Prostate gland (tissue), 2 donors: Measurements from ENCODE around the gene MIOS. TPM values are rescaled to one million over a fixed set of nuclear protein-coding genes. Genes with fewer than 3 reads are reported as not detected.

Source experiments
- DNase-seq: peaks from one replicate; pipeline ENCODE4 v3.0.0-alpha.2; 2019; ENCODE audit warnings: low spot score
- H3K27ac ChIP-seq, 2 donors: fragments of 200-600 bp; sonication (generic); 2 replicates each; pipeline ENCODE4 v1.5.1; 2017 to 2019
- H3K27me3 ChIP-seq: fragments of 200-600 bp; sonication (generic); replicated peaks from 2 replicates; pipeline ENCODE4 v1.5.1; 2019; ENCODE audit not compliant: insufficient read depth
- H3K36me3 ChIP-seq, 2 donors: fragments of 200-600 bp; sonication (generic); 1 replicate in 1 of 2; 2 replicates in 1 of 2; pipeline versions ENCODE4 v1.5.1 to v1.8.1; 2017 to 2019
- H3K4me1 ChIP-seq: fragments of 200-600 bp; sonication (generic); replicated peaks from 2 replicates; pipeline ENCODE4 v1.5.1; 2019
- H3K4me3 ChIP-seq, 2 donors: fragments of 200-600 bp; sonication (generic); 2 replicates each; pipeline ENCODE4 v1.5.1; 2017 to 2019
- H3K9me3 ChIP-seq: fragments of 200-600 bp; sonication (generic); 2 replicates; pipeline ENCODE4 v1.5.1; 2017
- POLR2A ChIP-seq: fragments of 450-650 bp; IDR thresholded peaks from one replicate; pipeline ENCODE4 v1.6.1; 2016; ENCODE audit warnings: antibody characterized with exemption, mild to moderate bottlenecking
- POLR2AphosphoS5 ChIP-seq: sonication (generic); formaldehyde crosslinking; IDR thresholded peaks from one replicate; pipeline ENCODE4 v1.6.1; 2017; ENCODE audit warnings: antibody characterized with exemption
- WGBS: methylation state at CpG from one replicate; pipeline ENCODE4 v1.1.5; 2018; 5-methylcytosine and 5-hydroxymethylcytosine counted together
- intact Hi-C: fragments of 100-400 bp; cut with DNase I; formaldehyde crosslinking; loops from one replicate; pipeline ENCODE4 v1.14.2; 2022
- total RNA-seq, 2 donors: library from RNA; depleted of rRNA; stranded (reverse); fragments of >200 nt; gene quantifications; one replicate each; pipeline ENCODE4 v1.1.0, GENCODE V29; 2016
- TF ChIP-seq, protein P1 (sequence below), 4 experiments: fragments of 200-600 bp in 2 of 4; fragments of 450-650 bp in 2 of 4; sonication (generic) in 2 of 4; IDR thresholded peaks; 1 replicate in 3 of 4; 2 replicates in 1 of 4; pipeline ENCODE4 v1.5.1; 2016 to 2019; ENCODE audit warnings: antibody characterized with exemption in 4 of 4, mild to moderate bottlenecking in 2 of 4, moderate library complexity in 2 of 4

MIOS gene
- total RNA-seq, 2 donors from 2014 or later: 52.3 to 85.6 TPM

DNA sequence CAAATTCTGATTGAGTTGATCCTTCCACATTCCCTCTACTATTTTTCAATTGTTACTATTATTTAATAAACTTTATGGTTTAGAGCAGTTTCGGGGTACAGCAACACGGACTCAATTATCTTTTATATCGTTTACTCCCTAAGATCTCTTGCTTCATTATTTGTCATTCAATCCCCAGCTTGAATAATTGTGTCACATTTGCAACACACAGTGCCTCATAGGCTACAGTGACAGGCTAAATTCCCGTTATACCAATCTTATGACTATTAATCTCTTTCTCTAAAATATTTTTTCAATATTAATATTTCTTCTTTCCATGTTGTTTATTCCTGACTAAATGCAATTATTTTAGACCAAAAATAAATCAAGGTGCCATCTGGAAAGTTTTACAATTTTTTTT, 27.0 kb upstream of the MIOS start:
- intact Hi-C loops: loop anchor here (5.0 kb wide), 1 partner anchor 117 kb away; no protein-coding TSS in a partner anchor
- Histone ChIP-seq H3K36me3 (no peaks in the 10 kb centered on the region), H3K4me3 (no peak overlapping the region), H3K4me1 (no peaks in the 10 kb centered on the region), H3K9me3 (no peaks in the 10 kb centered on the region), H3K27ac (no peak overlapping the region), H3K27me3 (no peaks in the 10 kb centered on the region)
- DNase-seq: no peak
- WGBS: 93% methylated on average over 4 of the region's 4 CpGs
- TF ChIP-seq POLR2A: no peak
- TF ChIP-seq, protein P1, sequence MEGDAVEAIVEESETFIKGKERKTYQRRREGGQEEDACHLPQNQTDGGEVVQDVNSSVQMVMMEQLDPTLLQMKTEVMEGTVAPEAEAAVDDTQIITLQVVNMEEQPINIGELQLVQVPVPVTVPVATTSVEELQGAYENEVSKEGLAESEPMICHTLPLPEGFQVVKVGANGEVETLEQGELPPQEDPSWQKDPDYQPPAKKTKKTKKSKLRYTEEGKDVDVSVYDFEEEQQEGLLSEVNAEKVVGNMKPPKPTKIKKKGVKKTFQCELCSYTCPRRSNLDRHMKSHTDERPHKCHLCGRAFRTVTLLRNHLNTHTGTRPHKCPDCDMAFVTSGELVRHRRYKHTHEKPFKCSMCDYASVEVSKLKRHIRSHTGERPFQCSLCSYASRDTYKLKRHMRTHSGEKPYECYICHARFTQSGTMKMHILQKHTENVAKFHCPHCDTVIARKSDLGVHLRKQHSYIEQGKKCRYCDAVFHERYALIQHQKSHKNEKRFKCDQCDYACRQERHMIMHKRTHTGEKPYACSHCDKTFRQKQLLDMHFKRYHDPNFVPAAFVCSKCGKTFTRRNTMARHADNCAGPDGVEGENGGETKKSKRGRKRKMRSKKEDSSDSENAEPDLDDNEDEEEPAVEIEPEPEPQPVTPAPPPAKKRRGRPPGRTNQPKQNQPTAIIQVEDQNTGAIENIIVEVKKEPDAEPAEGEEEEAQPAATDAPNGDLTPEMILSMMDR (IDR thresholded peaks at IDR 0.05): no peak
- TF ChIP-seq POLR2AphosphoS5: no peak

GRCh38 chr7:7542251-7542835, 24.3 kb upstream of the MIOS start:
- intact Hi-C loops: loop anchor here (5.0 kb wide), 1 partner anchor 120 kb away; no protein-coding TSS in a partner anchor
- no peaks in the 10 kb centered on the region for H3K4me1 ChIP-seq
- no peaks in the 10 kb centered on the region for H3K27me3 ChIP-seq
- H3K9me3 ChIP-seq: no peaks in the 10 kb centered on the region
- H3K4me3 ChIP-seq: no peak overlapping the region
- WGBS: 75% methylated on average over 4 of the region's 4 CpGs
- no peak for DNase-seq
- no peak overlapping the region for H3K27ac ChIP-seq
- H3K36me3 ChIP-seq: no peaks in the 10 kb centered on the region
- TF ChIP-seq POLR2A: no peak
- TF ChIP-seq POLR2AphosphoS5: no peak
- TF ChIP-seq, protein P1 (IDR thresholded peaks at IDR 0.05): no peak

- TF ChIP-seq POLR2A (no peak), POLR2AphosphoS5 (no peak)
- TF ChIP-seq, protein P1 (IDR thresholded peaks at IDR 0.05): no peak
- no peak for DNase-seq
- Histone ChIP-seq H3K36me3 (no peaks in the 10 kb centered on the region), H3K27me3 (no peaks in the 10 kb centered on the region), H3K4me1 (no peaks in the 10 kb centered on the region), H3K4me3 (no peak overlapping the region), H3K27ac (no peak overlapping the region), H3K9me3 (no peaks in the 10 kb centered on the region)
- intact Hi-C loops: no loop called here
- WGBS: 97% methylated on average over 3 of the region's 3 CpGs
Observed at GRCh38 chr7:7548407-7548806, 18.3 kb upstream of the MIOS start.

DNA sequence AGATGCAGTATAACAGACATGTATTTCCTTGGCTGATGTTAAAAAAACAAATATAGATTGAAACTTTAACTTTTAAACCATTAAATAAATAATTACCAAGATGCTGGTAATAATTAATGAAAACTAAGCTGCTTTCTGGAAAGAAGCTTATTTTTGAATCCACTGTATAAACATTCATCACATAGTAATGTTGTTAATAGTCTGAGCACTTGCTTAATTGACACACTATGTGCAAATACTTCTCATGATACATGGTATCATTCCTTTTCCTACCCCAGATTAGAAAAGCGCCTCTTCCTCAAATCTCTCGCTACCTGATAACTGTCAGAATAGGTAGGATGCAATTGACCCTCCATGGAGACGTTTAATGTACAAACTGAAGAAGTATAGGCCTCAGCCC, 16.0 kb upstream of the MIOS start:
- no peak for TF ChIP-seq POLR2AphosphoS5
- TF ChIP-seq, protein P1 (IDR thresholded peaks at IDR 0.05): no peak
- no peak for TF ChIP-seq POLR2A
- H3K4me1 ChIP-seq: no peaks in the 10 kb centered on the region
- intact Hi-C loops: no loop called here
- no peak overlapping the region for H3K27ac ChIP-seq
- 97% methylated on average over 3 of the region's 3 CpGs for WGBS
- no peak for DNase-seq
- H3K36me3 ChIP-seq: no peaks in the 10 kb centered on the region
- H3K9me3 ChIP-seq: no peaks in the 10 kb centered on the region
- H3K27me3 ChIP-seq: no peaks in the 10 kb centered on the region
- H3K4me3 ChIP-seq: no peak overlapping the region

- no peak for DNase-seq
- Histone ChIP-seq H3K9me3 (no peaks in the 10 kb centered on the region), H3K4me3 (no peak overlapping the region), H3K27ac (no peak overlapping the region), H3K27me3 (no peaks in the 10 kb centered on the region), H3K4me1 (no peaks in the 10 kb centered on the region), H3K36me3 (no peaks in the 10 kb centered on the region)
- 79% methylated on average over 2 of the region's 2 CpGs for WGBS
- TF ChIP-seq POLR2AphosphoS5 (no peak), POLR2A (no peak)
- TF ChIP-seq, protein P1 (IDR thresholded peaks at IDR 0.05): no peak
- intact Hi-C loops: no loop called here
Observed at GRCh38 chr7:7552199-7552598, 14.5 kb upstream of the MIOS start.
